GM23248 (cell line): ENCODE measurements around the gene KRT33B. TPM values are rescaled to one million over a fixed set of nuclear protein-coding genes. Genes with fewer than 3 reads are reported as not detected.
A peak's percentile ranks its signal among the peaks of the same experiment; 100 is the strongest.

ENCODE experiments used
- DNase-seq: peaks from one replicate; pipeline ENCODE4 v3.0.0-alpha.2; 2015
- H2AFZ ChIP-seq: fragments of 200-600 bp; sonication (generic); 2 replicates; pipeline ENCODE4 v1.6.1; 2016; ENCODE audit warnings: antibody characterized with exemption
- H3F3A ChIP-seq: fragments of 200-600 bp; sonication (generic); 2 replicates; pipeline ENCODE4 v1.6.1; 2016; ENCODE audit warnings: mild to moderate bottlenecking, antibody characterized with exemption, mixed run types; ENCODE audit not compliant: insufficient read depth
- H3K27ac ChIP-seq: fragments of 200-600 bp; sonication (generic); 2 replicates; pipeline ENCODE4 v1.5.1; 2016; ENCODE audit warnings: mild to moderate bottlenecking
- H3K27me3 ChIP-seq: fragments of 200-600 bp; sonication (generic); replicated peaks from 2 replicates; pipeline ENCODE4 v1.6.1; 2016; ENCODE audit warnings: mild to moderate bottlenecking; ENCODE audit not compliant: insufficient read depth
- H3K36me3 ChIP-seq: fragments of 200-600 bp; sonication (generic); 2 replicates; pipeline ENCODE4 v1.6.1; 2016; ENCODE audit warnings: low read depth, mild to moderate bottlenecking
- H3K4me1 ChIP-seq: fragments of 200-600 bp; sonication (generic); 2 replicates; pipeline ENCODE4 v1.6.1; 2016; ENCODE audit warnings: mild to moderate bottlenecking; ENCODE audit not compliant: insufficient read depth
- H3K4me2 ChIP-seq: fragments of 200-600 bp; sonication (generic); one replicate; pipeline ENCODE4 v1.6.1; 2016; ENCODE audit warnings: mild to moderate bottlenecking; ENCODE audit not compliant: unreplicated experiment
- H3K4me3 ChIP-seq: fragments of 200-600 bp; sonication (generic); 2 replicates; pipeline ENCODE4 v1.5.1; 2016; ENCODE audit warnings: mild to moderate bottlenecking
- H3K79me2 ChIP-seq: fragments of 200-600 bp; sonication (generic); 2 replicates; pipeline ENCODE4 v1.6.1; 2016; ENCODE audit warnings: mild to moderate bottlenecking; ENCODE audit not compliant: insufficient read depth
- H3K9ac ChIP-seq: fragments of 200-600 bp; sonication (generic); 2 replicates; pipeline ENCODE4 v1.6.1; 2016; ENCODE audit warnings: mild to moderate bottlenecking
- H3K9me2 ChIP-seq: fragments of 200-600 bp; sonication (generic); 2 replicates; pipeline ENCODE4 v1.6.1; 2016; ENCODE audit warnings: mixed run types, mild to moderate bottlenecking, moderate library complexity; ENCODE audit not compliant: insufficient read depth
- H3K9me3 ChIP-seq: fragments of 200-600 bp; sonication (generic); one replicate; pipeline ENCODE4 v1.6.1; 2017; ENCODE audit warnings: low read depth
- H4K20me1 ChIP-seq: fragments of 200-600 bp; sonication (generic); 2 replicates; pipeline ENCODE4 v1.6.0; 2016; ENCODE audit not compliant: insufficient read depth
- EZH2 ChIP-seq: fragments of 200-600 bp; sonication (generic); IDR thresholded peaks from 2 replicates; pipeline ENCODE4 v1.6.1; 2018; ENCODE audit warnings: antibody characterized with exemption, mild to moderate bottlenecking; ENCODE audit not compliant: insufficient read depth, poor library complexity, severe bottlenecking
- EZH2phosphoT487 ChIP-seq: fragments of 200-600 bp; sonication (generic); IDR thresholded peaks from 2 replicates; pipeline ENCODE4 v1.6.1; 2018; ENCODE audit warnings: antibody characterized with exemption, moderate library complexity, mild to moderate bottlenecking, low read depth; ENCODE audit not compliant: insufficient read depth
- WGBS, 2 experiments: methylation state at CpG; one replicate each; pipeline ENCODE4 v1.1.6; 2015 to 2017; ENCODE audit warnings: low lambda C conversion rate in 2 of 2, low coverage in 1 of 2; ENCODE audit errors: missing lambda C conversion rate in 2 of 2; 5-methylcytosine and 5-hydroxymethylcytosine counted together
- in situ Hi-C: fragments of 300-500 bp; cut with MboI; formaldehyde crosslinking; loops from 2 replicates; pipeline ENCODE4 v1.15.0; 2020
- polyA plus RNA-seq: library from polyadenylated mRNA; unstranded; fragments of >200 nt; fragmentation: Nextera tagmentation; extraction: Ambion mirVana; gene quantifications from 2 replicates; pipeline ENCODE4 v1.2.1, GENCODE V29; 2016
- total RNA-seq: library from RNA; depleted of rRNA; stranded (reverse); fragments of >200 nt; shearing (Covaris generic); gene quantifications from 2 replicates; pipeline ENCODE4 v1.2.3, GENCODE V29; 2014

Gene KRT33B
- total and polyA plus RNA-seq, 2 experiments from 2014 or later, result 0.76 to 1.0 TPM

- Histone ChIP-seq H3F3A (peaks cover 30% of the 10 kb centered on the region), H4K20me1 (no peaks in the 10 kb centered on the region), H3K36me3 (no peaks in the 10 kb centered on the region), H2AFZ (no peak overlapping the region), H3K4me1 (peaks cover 30% of the 10 kb centered on the region), H3K27ac (peak overlapping the region; percentile 64), H3K4me2 (peak overlapping the region; percentile 6), H3K9me3 (no peaks in the 10 kb centered on the region), H3K79me2 (no peaks in the 10 kb centered on the region), H3K9me2 (no peaks in the 10 kb centered on the region), H3K27me3 (no peaks in the 10 kb centered on the region), H3K9ac (peak overlapping the region; percentile 3; the same call in 1 of the 2 replicates), H3K4me3 (no peak overlapping the region)
- no peak for DNase-seq
- in situ Hi-C loops, result no loop called here
- TF ChIP-seq EZH2 (no peak), EZH2phosphoT487 (no peak)
- WGBS, 2 experiments, result 20 to 24% methylated on average over 4 of the region's 4 CpGs
Observed at GRCh38 chr17:41403404-41404023, 33.9 kb upstream of the KRT33B start.

- H2AFZ ChIP-seq, result no peak overlapping the region
- no peak overlapping the region for H3K4me2 ChIP-seq
- in situ Hi-C loops, result no loop called here
Observed at GRCh38 chr17:41402161-41402560, 32.5 kb upstream of the KRT33B start.

GRCh38 chr17:41396996-41397660 lies 27.5 kb upstream of the KRT33B start, which contains the start of gene KRT31:
Gene KRT31, minus strand, starts transcription at chr17:41397608. Its CDS starts 69 bp downstream, at chr17:41397539.
- Histone ChIP-seq H3K4me2 (no peak within 1 kb of the TSS), H3K27ac (no peak within 1 kb of the TSS), H3K27me3 (no peaks in the 10 kb centered on the region), H3F3A (0 out of 2 replicates have a peak, but pooled peaks cover under 1% of the 10 kb centered on the region), H3K9ac (no peak within 1 kb of the TSS), H3K79me2 (no peaks in the 10 kb centered on the region), H3K9me3 (no peaks in the 10 kb centered on the region), H3K4me3 (no peak within 1 kb of the TSS), H4K20me1 (no peaks in the 10 kb centered on the region), H2AFZ (no peak within 1 kb of the TSS), H3K9me2 (no peaks in the 10 kb centered on the region), H3K36me3 (no peaks in the 10 kb centered on the region), H3K4me1 (peaks cover 14% of the 10 kb centered on the region)
- no peak for TF ChIP-seq EZH2
- no peak for TF ChIP-seq EZH2phosphoT487
- WGBS, 2 experiments, result 86 to 94% methylated on average over 16 of the region's 16 CpGs
- no peak for DNase-seq
- in situ Hi-C loops, result no loop called here

More at GRCh38 chr17:41402161-41402560, 32.5 kb upstream of the KRT33B start:
- H3K27me3 ChIP-seq, result no peaks in the 10 kb centered on the region
- peaks cover 30% of the 10 kb centered on the region for H3F3A ChIP-seq
- no peak overlapping the region for H3K4me3 ChIP-seq
- no peaks in the 10 kb centered on the region for H3K36me3 ChIP-seq
- H3K9me3 ChIP-seq, result no peaks in the 10 kb centered on the region
- no peaks in the 10 kb centered on the region for H4K20me1 ChIP-seq
- TF ChIP-seq EZH2phosphoT487, result no peak
- H3K9ac ChIP-seq, result no peak overlapping the region
- no peaks in the 10 kb centered on the region for H3K9me2 ChIP-seq
- H3K4me1 ChIP-seq, result peaks cover 30% of the 10 kb centered on the region
- WGBS, 2 experiments, result 81 to 89% methylated on average over 5 of the region's 5 CpGs
- no peaks in the 10 kb centered on the region for H3K79me2 ChIP-seq
- DNase-seq, result peak; percentile 28
- no peak overlapping the region for H3K27ac ChIP-seq

- Histone ChIP-seq H4K20me1 (no peaks in the 10 kb centered on the region), H3K4me2 (no peak overlapping the region), H3F3A (no peaks in the 10 kb centered on the region; the same call in 1 of the 2 replicates), H3K36me3 (no peaks in the 10 kb centered on the region), H3K79me2 (no peaks in the 10 kb centered on the region), H3K9ac (no peak overlapping the region), H3K9me3 (no peaks in the 10 kb centered on the region), H3K4me3 (no peak overlapping the region), H3K27me3 (no peaks in the 10 kb centered on the region), H2AFZ (no peak overlapping the region), H3K9me2 (no peaks in the 10 kb centered on the region), H3K27ac (no peak overlapping the region), H3K4me1 (peaks cover 17% of the 10 kb centered on the region)
- WGBS, 2 experiments, result 93 to 95% methylated on average over 7 of the region's 7 CpGs
- in situ Hi-C loops, result no loop called here
- TF ChIP-seq EZH2 (no peak), EZH2phosphoT487 (no peak)
- DNase-seq, result no peak
Observed at GRCh38 chr17:41396340-41396739, 26.7 kb upstream of the KRT33B start.
